GM18511 (cell line): ENCODE measurements around the gene DNAH9.

ENCODE experiments used
- ATAC-seq: cut with Tn5 transposase; IDR thresholded peaks from one replicate; pipeline ENCODE4 v1.9.1; 2021; ENCODE audit warnings: mild to moderate bottlenecking, moderate library complexity; ENCODE audit not compliant: unreplicated experiment

Gene DNAH9

GRCh38 chr17:11739351-11739750 lies 141.1 kb downstream of the DNAH9 start:
- no peak for ATAC-seq

GRCh38 chr17:11739848-11740247 lies 141.6 kb downstream of the DNAH9 start:
- no peak for ATAC-seq

GRCh38 chr17:11742886-11743285 lies 144.6 kb downstream of the DNAH9 start:
- no peak for ATAC-seq

GRCh38 chr17:11744696-11745095 lies 146.4 kb downstream of the DNAH9 start:
- no peak for ATAC-seq

GRCh38 chr17:11747441-11747840 lies 149.2 kb downstream of the DNAH9 start:
- no peak for ATAC-seq

GRCh38 chr17:11757815-11758214 lies 159.5 kb downstream of the DNAH9 start:
- no peak for ATAC-seq

GRCh38 chr17:11768106-11768505 lies 169.8 kb downstream of the DNAH9 start:
- no peak for ATAC-seq

GRCh38 chr17:11768981-11769380 lies 170.7 kb downstream of the DNAH9 start:
- no peak for ATAC-seq

- no peak for ATAC-seq
Measured at GRCh38 chr17:11772031-11772430, 173.8 kb downstream of the DNAH9 start.

GRCh38 chr17:11779892-11780291 lies 181.6 kb downstream of the DNAH9 start:
- ATAC-seq = no peak

- ATAC-seq = no peak
Measured at GRCh38 chr17:11780621-11781020, 182.4 kb downstream of the DNAH9 start.

- no peak for ATAC-seq
Measured at GRCh38 chr17:11786711-11787438, 188.6 kb downstream of the DNAH9 start.

GRCh38 chr17:11795906-11796305 lies 197.6 kb downstream of the DNAH9 start:
- no peak for ATAC-seq

- no peak for ATAC-seq
Measured at GRCh38 chr17:11797803-11798202, 199.5 kb downstream of the DNAH9 start.

GRCh38 chr17:11803231-11803969 lies 205.1 kb downstream of the DNAH9 start:
- ATAC-seq = no peak

- no peak for ATAC-seq
Measured at GRCh38 chr17:11805138-11805537, 206.9 kb downstream of the DNAH9 start.

GRCh38 chr17:11805952-11806351 lies 207.7 kb downstream of the DNAH9 start:
- ATAC-seq = no peak

GRCh38 chr17:11807606-11808005 lies 209.3 kb downstream of the DNAH9 start:
- no peak for ATAC-seq

- ATAC-seq = no peak
Measured at GRCh38 chr17:11813278-11813677, 215.0 kb downstream of the DNAH9 start.

- no peak for ATAC-seq
Measured at GRCh38 chr17:11813871-11814270, 215.6 kb downstream of the DNAH9 start.

- no peak for ATAC-seq
Measured at GRCh38 chr17:11814655-11815262, 216.5 kb downstream of the DNAH9 start.

- ATAC-seq = no peak
Measured at GRCh38 chr17:11816409-11816808, 218.1 kb downstream of the DNAH9 start.
